ENCODE data around the gene ZXDA. TPM values are rescaled to one million over a fixed set of nuclear protein-coding genes. Genes with fewer than 3 reads are reported as not detected.

The ZXDA gene
- total and polyA plus RNA-seq, 8 donors = 0.55 to 10.0 (median 2.1) TPM

DNA sequence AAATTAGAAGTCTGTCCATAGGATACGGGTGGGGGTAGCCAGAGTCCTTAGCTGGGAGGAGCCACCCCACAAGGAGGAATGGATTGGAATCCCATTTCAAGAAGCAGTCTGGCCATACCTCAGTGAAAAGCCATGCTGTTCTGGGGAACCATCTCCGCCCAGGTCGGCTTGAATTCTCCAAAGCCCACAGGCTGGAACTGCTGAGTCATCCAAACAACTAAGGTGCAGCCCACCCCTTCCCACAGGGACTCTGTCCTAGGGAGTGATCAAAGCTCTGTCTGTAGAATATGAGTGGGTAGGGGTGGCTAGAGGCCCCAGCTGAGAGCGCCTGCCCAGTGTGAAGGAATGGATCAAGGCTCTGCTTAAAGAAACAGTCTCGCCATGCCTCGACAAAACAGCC lies 38.8 kb downstream of the ZXDA start:
- Histone ChIP-seq H3K27me3 (no peaks in the 10 kb centered on the region), H3K4me1 (no peaks in the 10 kb centered on the region), H3K36me3 (no peaks in the 10 kb centered on the region), H3K9me3 (peaks cover 0 to 37% (median 13%) of the 10 kb centered on the region in 4 donors), H3K4me3 (no peak overlapping the region), H3K27ac (no peak overlapping the region)
- no peak for DNase-seq
- WGBS, 5 donors = 86 to 100% (median 93%) methylated on average over 3 to 6 of the region's 6 CpGs
- intact Hi-C loops (cut with DNase I; ENCODE audit: low total_unique reads) = no loop called here
- TF ChIP-seq POLR2AphosphoS5 (IDR thresholded peaks at IDR 0.05) (no peak), EP300 (IDR thresholded peaks at IDR 0.05) (no peak), POLR2A (IDR thresholded peaks at IDR 0.05) (no peak)
- TF ChIP-seq, protein P1, sequence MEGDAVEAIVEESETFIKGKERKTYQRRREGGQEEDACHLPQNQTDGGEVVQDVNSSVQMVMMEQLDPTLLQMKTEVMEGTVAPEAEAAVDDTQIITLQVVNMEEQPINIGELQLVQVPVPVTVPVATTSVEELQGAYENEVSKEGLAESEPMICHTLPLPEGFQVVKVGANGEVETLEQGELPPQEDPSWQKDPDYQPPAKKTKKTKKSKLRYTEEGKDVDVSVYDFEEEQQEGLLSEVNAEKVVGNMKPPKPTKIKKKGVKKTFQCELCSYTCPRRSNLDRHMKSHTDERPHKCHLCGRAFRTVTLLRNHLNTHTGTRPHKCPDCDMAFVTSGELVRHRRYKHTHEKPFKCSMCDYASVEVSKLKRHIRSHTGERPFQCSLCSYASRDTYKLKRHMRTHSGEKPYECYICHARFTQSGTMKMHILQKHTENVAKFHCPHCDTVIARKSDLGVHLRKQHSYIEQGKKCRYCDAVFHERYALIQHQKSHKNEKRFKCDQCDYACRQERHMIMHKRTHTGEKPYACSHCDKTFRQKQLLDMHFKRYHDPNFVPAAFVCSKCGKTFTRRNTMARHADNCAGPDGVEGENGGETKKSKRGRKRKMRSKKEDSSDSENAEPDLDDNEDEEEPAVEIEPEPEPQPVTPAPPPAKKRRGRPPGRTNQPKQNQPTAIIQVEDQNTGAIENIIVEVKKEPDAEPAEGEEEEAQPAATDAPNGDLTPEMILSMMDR (IDR thresholded peaks at IDR 0.05) = no peak

Other genes with a start within 250 kb of the ZXDA start
- gene NLRP2B, start 230.2 kb downstream of the ZXDA start, total RNA-seq = not detected
- gene NLRP2B, start 230.2 kb downstream of the ZXDA start, polyA plus RNA-seq = not detected

Data from stomach (tissue), 9 donors.